ENCODE data around the gene TEX26. TPM values are rescaled to one million over a fixed set of nuclear protein-coding genes. Genes with fewer than 3 reads are reported as not detected.

TEX26 gene
- total RNA-seq, 1 donor from 2014 or later, result not detected

DNA sequence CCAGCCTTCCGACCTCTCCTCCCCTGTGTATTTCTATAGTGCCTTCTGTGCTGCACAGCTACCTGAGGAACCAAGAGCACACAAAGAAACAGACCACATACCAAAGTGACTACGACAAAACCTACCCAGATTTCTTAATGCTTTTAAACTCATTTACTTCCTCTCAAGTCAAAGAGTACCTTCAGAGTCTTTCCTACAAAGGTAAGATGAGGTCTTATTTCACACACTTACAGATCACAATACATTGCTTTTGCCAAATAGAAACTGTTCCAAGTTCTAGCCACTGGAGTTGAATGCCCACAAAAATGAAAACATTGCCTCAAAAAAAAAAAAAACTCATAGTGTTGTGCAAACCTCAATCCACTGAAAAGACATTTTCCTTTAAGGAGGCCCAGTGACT is 36.4 kb downstream of the TEX26 start:
- Mint-ChIP-seq H3K4me3 (ENCODE audit: low read depth) (no peak overlapping the region), H3K4me1 (ENCODE audit: low read depth) (no peaks in the 10 kb centered on the region), H3K36me3 (ENCODE audit: low read depth) (no peaks in the 10 kb centered on the region), H3K27me3 (ENCODE audit: low read depth) (peaks cover 45% of the 10 kb centered on the region), H3K27ac (no peak overlapping the region), H3K9me3 (no peaks in the 10 kb centered on the region)
- intact Hi-C loops (cut with micrococcal nuclease), result no loop called here
- DNase-seq (ENCODE audit: low spot score), result no peak

DNA sequence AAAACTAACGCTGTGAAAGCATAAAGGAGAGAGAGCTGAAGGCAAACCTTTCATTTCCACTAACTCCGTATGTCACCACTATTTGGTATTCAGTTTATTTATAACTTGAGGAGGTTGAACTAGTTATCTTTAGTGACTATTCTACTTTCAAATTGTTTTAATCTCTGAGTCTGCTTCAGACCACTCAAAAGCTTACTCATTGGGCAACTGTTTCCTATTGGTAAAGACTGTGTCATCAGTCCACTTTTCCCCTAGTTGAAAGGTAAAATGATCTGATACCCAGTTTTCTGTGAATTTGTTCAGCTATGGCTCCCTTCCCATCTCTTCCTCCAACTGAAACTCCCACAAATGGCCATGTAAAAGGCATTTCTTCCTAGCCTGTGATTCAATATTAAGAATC is 39.1 kb downstream of the TEX26 start:
- intact Hi-C loops (cut with micrococcal nuclease), result no loop called here

DNA sequence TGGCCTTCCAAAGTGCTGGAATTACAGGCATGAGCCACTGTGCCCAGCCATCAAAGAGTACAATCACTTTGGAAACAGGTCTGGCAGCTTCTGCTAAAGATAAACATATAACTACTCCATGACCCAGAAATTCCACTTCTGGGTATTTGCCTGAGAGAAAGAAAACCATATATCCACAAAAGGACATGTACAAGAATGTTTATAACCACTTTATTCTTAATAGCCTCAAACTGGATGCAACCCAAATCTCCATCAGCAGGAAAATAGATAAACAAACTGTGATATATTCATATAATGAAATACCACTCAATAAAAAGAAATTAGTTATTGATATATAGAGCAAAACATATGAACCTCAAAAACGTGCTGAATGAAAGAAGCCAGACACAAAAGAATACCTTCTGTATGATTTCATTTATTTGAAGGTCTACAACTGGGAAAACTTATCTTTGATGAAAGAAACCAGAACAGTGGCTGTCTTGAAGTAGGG is 40.5 kb downstream of the TEX26 start:
- DNase-seq (ENCODE audit: low spot score), result no peak
- Mint-ChIP-seq H3K9me3 (no peaks in the 10 kb centered on the region), H3K36me3 (ENCODE audit: low read depth) (no peaks in the 10 kb centered on the region), H3K4me1 (ENCODE audit: low read depth) (peaks cover 2% of the 10 kb centered on the region), H3K27me3 (ENCODE audit: low read depth) (peaks cover 43% of the 10 kb centered on the region), H3K4me3 (ENCODE audit: low read depth) (no peak overlapping the region), H3K27ac (no peak overlapping the region)
- intact Hi-C loops (cut with micrococcal nuclease), result no loop called here

More for the DNA sequence above, 39.1 kb downstream of the TEX26 start:
- no peaks in the 10 kb centered on the region for H3K36me3 Mint-ChIP-seq (ENCODE audit: low read depth)
- no peaks in the 10 kb centered on the region for H3K9me3 Mint-ChIP-seq
- no peak overlapping the region for H3K4me3 Mint-ChIP-seq (ENCODE audit: low read depth)
- H3K27ac Mint-ChIP-seq, result no peak overlapping the region
- DNase-seq (ENCODE audit: low spot score), result no peak
- H3K4me1 Mint-ChIP-seq (ENCODE audit: low read depth), result no peaks in the 10 kb centered on the region
- peaks cover 47% of the 10 kb centered on the region for H3K27me3 Mint-ChIP-seq (ENCODE audit: low read depth)

DNA sequence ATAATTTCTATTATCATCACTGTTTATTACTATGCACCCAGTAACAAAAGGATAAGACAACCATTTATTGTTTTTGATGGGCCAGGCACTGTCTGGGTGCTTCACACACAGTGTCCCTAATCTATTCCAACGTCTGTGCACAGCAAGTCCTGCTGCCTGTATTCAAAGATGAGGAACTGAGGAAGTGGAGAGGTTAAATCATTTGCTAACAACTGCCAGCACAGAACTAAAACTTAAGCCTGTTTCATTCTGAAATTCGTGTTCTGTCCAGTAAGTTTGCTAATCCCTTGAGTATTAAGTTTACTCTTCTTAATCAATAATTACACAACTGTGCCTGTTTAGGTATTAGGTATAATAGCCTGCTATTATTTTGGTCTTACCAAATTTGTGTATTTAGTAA is 41.9 kb downstream of the TEX26 start:
- H3K4me3 Mint-ChIP-seq (ENCODE audit: low read depth), result no peak overlapping the region
- H3K27ac Mint-ChIP-seq, result no peak overlapping the region
- peaks cover 40% of the 10 kb centered on the region for H3K27me3 Mint-ChIP-seq (ENCODE audit: low read depth)
- no peaks in the 10 kb centered on the region for H3K9me3 Mint-ChIP-seq
- H3K4me1 Mint-ChIP-seq (ENCODE audit: low read depth), result peaks cover 2% of the 10 kb centered on the region
- no peaks in the 10 kb centered on the region for H3K36me3 Mint-ChIP-seq (ENCODE audit: low read depth)
- no peak for DNase-seq (ENCODE audit: low spot score)
- intact Hi-C loops (cut with micrococcal nuclease), result no loop called here

DNA sequence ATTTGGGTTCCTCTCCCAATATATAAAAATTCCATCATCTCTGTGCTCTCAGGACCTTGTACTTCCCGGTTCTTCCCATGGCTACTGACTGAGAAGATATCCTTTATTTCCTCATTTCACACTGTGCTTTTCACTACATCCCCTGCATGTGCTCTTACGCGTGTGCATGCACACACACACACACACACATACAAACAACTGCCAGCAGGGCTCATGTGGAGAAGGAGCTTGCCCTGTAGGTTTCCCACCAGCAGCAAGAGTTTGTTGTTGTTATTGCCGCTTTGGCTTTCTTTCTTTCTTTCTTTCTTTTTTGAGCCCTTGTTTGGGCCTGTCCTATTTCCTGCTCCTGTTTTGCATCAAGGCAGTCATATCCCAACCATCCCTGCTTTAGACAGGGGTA is 43.6 kb downstream of the TEX26 start:
- Mint-ChIP-seq H3K9me3 (no peaks in the 10 kb centered on the region), H3K4me3 (ENCODE audit: low read depth) (no peak overlapping the region), H3K36me3 (ENCODE audit: low read depth) (no peaks in the 10 kb centered on the region), H3K27me3 (ENCODE audit: low read depth) (peaks cover 32% of the 10 kb centered on the region), H3K4me1 (ENCODE audit: low read depth) (peaks cover 2% of the 10 kb centered on the region), H3K27ac (no peak overlapping the region)
- no peak for DNase-seq (ENCODE audit: low spot score)
- intact Hi-C loops (cut with micrococcal nuclease), result no loop called here

DNA sequence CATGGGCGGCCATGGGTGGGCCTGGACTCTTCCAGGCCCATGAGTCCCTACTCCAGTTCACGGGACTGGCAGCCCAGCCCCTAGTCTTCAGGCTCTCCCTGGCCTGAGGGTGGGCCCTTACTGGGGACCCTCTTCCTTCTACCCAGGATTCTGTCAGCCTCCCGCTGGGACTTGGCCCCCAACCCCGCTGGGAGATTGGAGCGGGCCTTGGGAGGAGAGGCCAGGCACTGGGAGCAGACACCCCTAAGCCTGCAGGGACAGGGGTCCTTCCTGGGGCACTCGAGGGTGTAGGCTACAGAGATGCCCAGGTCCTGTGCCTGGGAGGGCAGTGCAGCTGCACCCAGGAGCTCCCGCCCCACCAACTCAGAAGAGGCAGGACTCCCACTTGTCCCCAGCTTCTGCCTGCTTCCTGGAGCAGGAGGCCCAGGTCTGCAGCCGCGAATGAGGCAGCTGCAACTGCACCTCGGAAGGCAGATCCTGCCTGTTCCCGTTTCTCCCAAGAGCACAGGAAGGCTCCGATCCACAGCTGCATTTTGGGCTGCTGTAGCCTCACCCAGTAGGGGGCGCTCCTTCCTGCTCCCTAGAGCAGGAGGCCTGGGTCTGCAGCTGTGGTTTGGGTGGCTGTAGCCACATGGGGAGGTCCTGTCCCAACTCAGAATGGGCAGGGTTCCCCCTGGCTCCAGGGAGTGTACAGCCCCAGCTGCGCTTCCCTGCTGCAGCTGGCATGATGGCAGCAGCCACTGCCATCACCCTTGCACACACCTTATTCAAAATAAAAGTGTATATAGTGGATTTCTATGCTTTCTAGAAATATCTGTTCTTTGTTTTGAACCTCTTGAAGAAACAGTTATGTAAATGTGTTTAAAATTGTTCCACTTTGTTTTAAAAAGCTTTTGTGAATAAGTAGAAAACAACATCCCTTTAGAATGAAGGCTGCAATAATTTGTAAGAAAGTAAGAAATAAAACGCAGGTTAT is 46.8 kb downstream of the TEX26 start:
- DNase-seq (ENCODE audit: low spot score), result peak; percentile 31
- Mint-ChIP-seq H3K27me3 (ENCODE audit: low read depth) (peaks cover 19% of the 10 kb centered on the region), H3K27ac (no peak overlapping the region), H3K36me3 (ENCODE audit: low read depth) (no peaks in the 10 kb centered on the region), H3K9me3 (no peaks in the 10 kb centered on the region), H3K4me3 (ENCODE audit: low read depth) (no peak overlapping the region), H3K4me1 (ENCODE audit: low read depth) (peaks cover 9% of the 10 kb centered on the region)
- intact Hi-C loops (cut with micrococcal nuclease), result loop anchor here (1.0 kb wide), 1 partner anchor 65 kb away; no protein-coding TSS in a partner anchor

DNA sequence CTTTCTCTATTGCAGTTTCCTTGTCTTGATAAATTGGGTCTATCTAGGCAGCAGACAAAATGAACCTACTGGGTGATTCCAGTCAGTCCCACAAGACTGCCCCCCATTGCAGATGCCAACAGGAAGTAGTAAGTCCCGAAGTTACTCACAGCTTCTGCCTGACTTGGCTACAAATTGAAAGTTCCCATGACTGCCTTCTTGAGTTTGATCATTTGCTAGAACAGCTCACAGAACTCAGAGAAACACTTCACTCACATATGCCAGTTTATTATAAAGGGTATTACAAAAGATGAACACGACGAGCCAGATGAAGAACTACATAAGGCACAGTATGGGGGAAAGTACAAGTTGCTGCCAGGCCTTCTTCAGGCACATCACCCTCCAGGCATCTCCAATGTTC is 50.0 kb downstream of the TEX26 start:
- no peaks in the 10 kb centered on the region for H3K9me3 Mint-ChIP-seq
- no peak overlapping the region for H3K4me3 Mint-ChIP-seq (ENCODE audit: low read depth)
- H3K27ac Mint-ChIP-seq, result no peak overlapping the region
- no peaks in the 10 kb centered on the region for H3K36me3 Mint-ChIP-seq (ENCODE audit: low read depth)
- intact Hi-C loops (cut with micrococcal nuclease), result no loop called here
- H3K27me3 Mint-ChIP-seq (ENCODE audit: low read depth), result peaks cover 6% of the 10 kb centered on the region
- no peak for DNase-seq (ENCODE audit: low spot score)
- peaks cover 26% of the 10 kb centered on the region for H3K4me1 Mint-ChIP-seq (ENCODE audit: low read depth)

DNA sequence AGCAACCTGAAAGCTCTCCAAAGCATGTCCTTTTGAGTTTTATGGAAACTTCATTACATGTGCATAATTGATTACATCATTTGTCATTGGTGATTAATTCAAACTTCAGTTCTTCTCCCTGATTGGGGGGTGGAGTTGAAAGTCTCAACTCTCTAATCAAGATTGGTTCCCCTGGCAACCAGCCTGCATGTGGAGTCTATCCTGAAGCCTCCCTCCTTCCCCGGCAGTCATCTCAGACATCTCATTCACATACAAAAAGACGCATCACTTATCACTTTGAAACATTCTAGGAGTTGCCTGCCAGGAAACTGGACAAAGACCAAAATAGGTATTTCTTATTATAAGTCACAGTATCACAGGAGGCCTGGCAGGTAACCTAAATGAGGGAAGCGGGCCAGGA is 50.5 kb downstream of the TEX26 start:
- DNase-seq (ENCODE audit: low spot score), result no peak
- H3K4me1 Mint-ChIP-seq (ENCODE audit: low read depth), result peaks cover 24% of the 10 kb centered on the region
- H3K4me3 Mint-ChIP-seq (ENCODE audit: low read depth), result no peak overlapping the region
- no peak overlapping the region for H3K27ac Mint-ChIP-seq
- H3K36me3 Mint-ChIP-seq (ENCODE audit: low read depth), result no peaks in the 10 kb centered on the region
- H3K9me3 Mint-ChIP-seq, result no peaks in the 10 kb centered on the region
- intact Hi-C loops (cut with micrococcal nuclease), result no loop called here
- peaks cover 6% of the 10 kb centered on the region for H3K27me3 Mint-ChIP-seq (ENCODE audit: low read depth)

DNA sequence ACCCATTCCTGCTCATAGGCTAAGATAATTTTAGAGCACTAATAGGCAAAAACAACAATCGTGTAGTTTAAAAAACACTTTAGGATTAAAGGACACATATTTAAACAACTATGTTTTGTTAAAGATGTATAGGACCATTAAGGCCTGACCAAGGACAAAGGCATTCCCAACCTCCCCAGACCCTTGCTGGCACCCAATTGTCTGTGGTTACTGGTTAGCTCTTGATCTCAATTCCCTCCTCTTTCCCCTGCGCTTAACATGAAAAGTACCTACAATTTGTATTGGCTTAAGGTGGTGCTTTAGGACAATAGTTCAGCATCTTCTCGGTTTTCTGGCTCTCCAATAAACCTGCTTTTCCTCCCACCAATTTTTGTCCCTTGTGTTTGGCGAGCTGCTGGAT is 51.0 kb downstream of the TEX26 start:
- intact Hi-C loops (cut with micrococcal nuclease), result no loop called here
- Mint-ChIP-seq H3K27ac (no peak overlapping the region), H3K36me3 (ENCODE audit: low read depth) (no peaks in the 10 kb centered on the region), H3K4me1 (ENCODE audit: low read depth) (peaks cover 24% of the 10 kb centered on the region), H3K4me3 (ENCODE audit: low read depth) (no peak overlapping the region), H3K27me3 (ENCODE audit: low read depth) (peaks cover 6% of the 10 kb centered on the region), H3K9me3 (no peaks in the 10 kb centered on the region)
- no peak for DNase-seq (ENCODE audit: low spot score)

DNA sequence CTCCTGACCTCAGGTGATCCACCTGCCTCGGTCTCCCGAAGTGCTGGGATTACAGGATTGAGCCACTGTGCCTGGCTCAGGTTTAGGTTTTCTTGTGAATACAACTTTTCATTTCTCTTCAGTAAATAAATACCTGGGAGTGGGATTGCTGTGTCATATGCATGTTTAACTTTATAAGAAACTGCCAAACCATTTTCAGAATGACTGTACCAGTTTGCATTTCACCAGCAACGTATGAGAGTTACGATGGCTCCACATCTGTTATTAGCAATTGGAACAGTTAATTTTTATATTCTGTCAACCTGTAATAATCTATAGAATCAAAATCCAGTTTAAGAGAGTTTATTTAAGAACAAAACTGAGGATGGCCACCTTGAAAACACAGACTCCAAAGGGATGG is 52.2 kb downstream of the TEX26 start:
- intact Hi-C loops (cut with micrococcal nuclease), result no loop called here
- Mint-ChIP-seq H3K27me3 (ENCODE audit: low read depth) (peaks cover 4% of the 10 kb centered on the region), H3K36me3 (ENCODE audit: low read depth) (no peaks in the 10 kb centered on the region), H3K27ac (no peak overlapping the region), H3K4me1 (ENCODE audit: low read depth) (peaks cover 24% of the 10 kb centered on the region), H3K9me3 (peaks cover under 1% of the 10 kb centered on the region), H3K4me3 (ENCODE audit: low read depth) (no peak overlapping the region)
- no peak for DNase-seq (ENCODE audit: low spot score)

DNA sequence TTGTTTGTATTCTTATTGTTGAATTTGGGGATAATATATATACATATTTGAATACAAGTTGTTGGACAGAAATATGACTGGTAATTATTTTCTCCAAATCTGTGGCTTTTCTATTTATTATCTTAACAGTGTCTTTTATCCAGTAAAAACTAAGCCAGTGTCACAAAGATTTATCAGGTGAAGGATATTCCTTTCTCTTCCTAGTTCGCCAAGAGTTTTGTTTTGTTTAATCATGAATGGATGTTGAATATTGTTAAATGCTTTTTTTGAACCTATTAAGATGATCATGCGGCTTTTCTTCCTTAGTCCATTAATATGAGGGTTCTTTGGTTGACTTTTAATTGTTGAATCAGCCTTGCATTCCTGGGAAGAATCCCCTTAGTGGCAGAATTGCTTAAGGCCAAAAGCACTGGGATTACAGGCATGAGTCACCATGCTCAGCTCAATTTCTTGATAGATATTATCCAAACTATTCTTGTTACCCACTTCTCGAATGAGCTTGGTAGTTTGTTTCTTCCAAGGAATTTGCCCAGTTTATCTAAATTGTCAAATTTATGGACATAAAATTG is 53.3 kb downstream of the TEX26 start:
- H3K36me3 Mint-ChIP-seq (ENCODE audit: low read depth), result no peaks in the 10 kb centered on the region
- DNase-seq (ENCODE audit: low spot score), result no peak
- peaks cover 4% of the 10 kb centered on the region for H3K9me3 Mint-ChIP-seq
- H3K27ac Mint-ChIP-seq, result no peak overlapping the region
- intact Hi-C loops (cut with micrococcal nuclease), result no loop called here
- peaks cover 5% of the 10 kb centered on the region for H3K27me3 Mint-ChIP-seq (ENCODE audit: low read depth)
- H3K4me3 Mint-ChIP-seq (ENCODE audit: low read depth), result no peak overlapping the region
- H3K4me1 Mint-ChIP-seq (ENCODE audit: low read depth), result peaks cover 24% of the 10 kb centered on the region

DNA sequence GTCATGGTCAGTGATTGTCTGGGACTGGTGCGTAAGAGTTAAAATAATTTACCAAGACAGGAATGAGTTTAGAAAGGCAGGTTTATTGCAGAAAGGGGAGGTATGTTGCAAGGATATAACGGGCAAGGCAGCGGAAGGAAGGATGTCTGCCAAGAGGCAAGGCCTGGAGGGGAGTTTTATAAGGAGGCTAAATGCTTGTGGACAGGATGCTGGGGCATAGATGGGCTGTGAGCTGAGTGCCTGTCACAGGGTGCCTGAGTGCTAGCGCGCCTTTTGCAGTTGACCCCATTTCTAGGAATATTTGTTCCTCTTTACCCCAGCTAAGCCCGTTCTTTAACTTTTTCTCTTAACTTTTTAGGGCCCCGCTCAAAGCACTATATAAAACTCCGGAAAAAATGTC is 58.7 kb downstream of the TEX26 start:
- H3K36me3 Mint-ChIP-seq (ENCODE audit: low read depth), result no peaks in the 10 kb centered on the region
- no peak overlapping the region for H3K27ac Mint-ChIP-seq
- no peak overlapping the region for H3K4me3 Mint-ChIP-seq (ENCODE audit: low read depth)
- peaks cover 3% of the 10 kb centered on the region for H3K4me1 Mint-ChIP-seq (ENCODE audit: low read depth)
- intact Hi-C loops (cut with micrococcal nuclease), result no loop called here
- peaks cover 20% of the 10 kb centered on the region for H3K27me3 Mint-ChIP-seq (ENCODE audit: low read depth)
- no peak for DNase-seq (ENCODE audit: low spot score)
- peaks cover 4% of the 10 kb centered on the region for H3K9me3 Mint-ChIP-seq

DNA sequence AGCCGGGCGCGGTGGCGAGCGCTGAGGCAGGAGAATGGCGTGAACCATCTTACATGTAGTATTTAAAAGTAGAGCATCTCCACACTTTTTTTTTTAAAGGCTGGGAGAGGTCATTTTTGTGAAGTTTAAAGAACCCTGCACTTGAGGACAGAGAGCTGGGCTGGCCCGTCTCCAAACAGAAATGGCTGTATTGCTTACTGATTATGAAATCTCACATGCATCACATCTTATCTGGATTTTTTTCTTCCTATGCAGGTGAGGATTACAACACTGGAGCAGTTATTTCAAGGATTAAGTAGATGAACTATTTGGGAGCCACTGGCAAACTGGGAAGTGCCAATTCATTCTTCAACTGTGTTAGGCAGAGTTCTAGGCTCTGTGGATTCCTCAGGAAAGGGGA is 59.5 kb downstream of the TEX26 start:
- Mint-ChIP-seq H3K9me3 (peaks cover 4% of the 10 kb centered on the region), H3K27me3 (ENCODE audit: low read depth) (peaks cover 20% of the 10 kb centered on the region), H3K27ac (no peak overlapping the region)

More for the DNA sequence above, 59.5 kb downstream of the TEX26 start:
- Mint-ChIP-seq H3K4me1 (ENCODE audit: low read depth) (no peaks in the 10 kb centered on the region), H3K36me3 (ENCODE audit: low read depth) (no peaks in the 10 kb centered on the region), H3K4me3 (ENCODE audit: low read depth) (no peak overlapping the region)
- intact Hi-C loops (cut with micrococcal nuclease), result no loop called here
- no peak for DNase-seq (ENCODE audit: low spot score)
